Stimulated activated CD8-positive, alpha-beta memory T cell treated with anti-CD3 and anti-CD28 coated beads, Interleukin-15, amount 100 ng/mL, for 48 hours (primary cell): ENCODE results near the gene UBAC2.
A peak's percentile ranks its signal among the peaks of the same experiment; 100 is the strongest.

Experiments used
- DNase-seq, 2 donors: peaks; one replicate each; pipeline ENCODE4 v3.0.0-alpha.2; 2020; ENCODE audit warnings: low read depth in 2 of 2

UBAC2 gene

GRCh38 chr13:99340638-99341037, 140.0 kb downstream of the UBAC2 start:
- DNase-seq = no peak

- no peak for DNase-seq
These were observed 141.5 kb downstream of the UBAC2 start for GRCh38 chr13:99341969-99342722.

- no peak for DNase-seq
These were observed 142.2 kb downstream of the UBAC2 start for GRCh38 chr13:99342723-99343315.

- no peak for DNase-seq
These were observed 144.1 kb downstream of the UBAC2 start for GRCh38 chr13:99344610-99345208.

- no peak for DNase-seq
These were observed 144.7 kb downstream of the UBAC2 start for GRCh38 chr13:99345345-99345744.

GRCh38 chr13:99346335-99347042, 145.8 kb downstream of the UBAC2 start:
- DNase-seq = no peak

GRCh38 chr13:99347335-99347878, 146.8 kb downstream of the UBAC2 start:
- no peak for DNase-seq

GRCh38 chr13:99347911-99348451, 147.3 kb downstream of the UBAC2 start:
- no peak for DNase-seq

GRCh38 chr13:99350191-99350590, 149.5 kb downstream of the UBAC2 start:
- no peak for DNase-seq

GRCh38 chr13:99351772-99352171, 151.1 kb downstream of the UBAC2 start:
- no peak for DNase-seq

- DNase-seq = no peak
These were observed 151.9 kb downstream of the UBAC2 start for GRCh38 chr13:99352351-99353245.

GRCh38 chr13:99353246-99353600, 152.6 kb downstream of the UBAC2 start:
- no peak for DNase-seq

- DNase-seq = no peak
These were observed 153.2 kb downstream of the UBAC2 start for GRCh38 chr13:99353836-99354235.

GRCh38 chr13:99354371-99354951, 153.8 kb downstream of the UBAC2 start:
- DNase-seq = no peak

- DNase-seq = no peak
These were observed 154.8 kb downstream of the UBAC2 start for GRCh38 chr13:99355267-99356011.

- no peak for DNase-seq
These were observed 155.3 kb downstream of the UBAC2 start for GRCh38 chr13:99356012-99356261.

- DNase-seq = peak in 1 of 2 donors; percentile 34
These were observed 155.8 kb downstream of the UBAC2 start for GRCh38 chr13:99356262-99357091.

- no peak for DNase-seq
These were observed 156.5 kb downstream of the UBAC2 start for GRCh38 chr13:99357131-99357596.

GRCh38 chr13:99357941-99358340, 157.3 kb downstream of the UBAC2 start:
- DNase-seq = no peak
